Measurements from ENCODE around the gene SYNC.
"Not testable (repeated sequence)": the region's sequence is repeated elsewhere in the genome, so short reads cannot be mapped to it uniquely, and the experiment has no call there.

Gene SYNC

GRCh38 chr1:32681509-32681908, 21.1 kb downstream of the SYNC start:
- Histone ChIP-seq H3K4me1 (ENCODE audit: low read length) (no peaks in the 10 kb centered on the region), H3K79me2 (ENCODE audit: low read length) (no peaks in the 10 kb centered on the region), H3K4me2 (ENCODE audit: low read length) (no peak overlapping the region), H3K27ac (ENCODE audit: low read length) (no peak overlapping the region), H3K4me3 (ENCODE audit: low read length) (no peak overlapping the region), H3K9me3 (ENCODE audit: insufficient read depth, low read length) (no peaks in the 10 kb centered on the region), H3K27me3 (ENCODE audit: low read depth, low read length) (no peaks in the 10 kb centered on the region), H3K36me3 (replicated peaks; ENCODE audit: low read depth, low read length) (peaks cover 43% of the 10 kb centered on the region), H4K20me1 (ENCODE audit: insufficient read depth, low read length) (no peaks in the 10 kb centered on the region), H3K9ac (ENCODE audit: low read length) (no peak overlapping the region), H2AFZ (ENCODE audit: low read depth, low read length) (no peak overlapping the region)
- TF ChIP-seq CTCF (IDR thresholded peaks at IDR 0.05; ENCODE audit: low read depth, low read length) (no peak), EZH2phosphoT487 (IDR thresholded peaks at IDR 0.05; ENCODE audit: low read depth) (no peak)

GRCh38 chr1:32680642-32681041, 21.9 kb downstream of the SYNC start:
- Histone ChIP-seq H3K27ac (ENCODE audit: low read length) (no peak overlapping the region), H3K27me3 (ENCODE audit: low read depth, low read length) (no peaks in the 10 kb centered on the region), H2AFZ (ENCODE audit: low read depth, low read length) (no peak overlapping the region), H4K20me1 (ENCODE audit: insufficient read depth, low read length) (no peaks in the 10 kb centered on the region), H3K9ac (ENCODE audit: low read length) (no peak overlapping the region), H3K36me3 (replicated peaks; ENCODE audit: low read depth, low read length) (peaks cover 35% of the 10 kb centered on the region), H3K9me3 (ENCODE audit: insufficient read depth, low read length) (no peaks in the 10 kb centered on the region), H3K4me1 (ENCODE audit: low read length) (no peaks in the 10 kb centered on the region), H3K4me2 (ENCODE audit: low read length) (no peak overlapping the region), H3K79me2 (ENCODE audit: low read length) (no peaks in the 10 kb centered on the region), H3K4me3 (ENCODE audit: low read length) (no peak overlapping the region)
- TF ChIP-seq EZH2phosphoT487 (IDR thresholded peaks at IDR 0.05; ENCODE audit: low read depth) = no peak
- TF ChIP-seq CTCF (IDR thresholded peaks at IDR 0.05; ENCODE audit: low read depth, low read length) = no peak

- H3K27ac ChIP-seq (ENCODE audit: low read length); H3K4me3 ChIP-seq (ENCODE audit: low read length); H3K27me3 ChIP-seq (ENCODE audit: low read depth, low read length); H3K4me1 ChIP-seq (ENCODE audit: low read length); H3K4me2 ChIP-seq (ENCODE audit: low read length); H3K9me3 ChIP-seq (ENCODE audit: insufficient read depth, low read length); H2AFZ ChIP-seq (ENCODE audit: low read depth, low read length); H3K79me2 ChIP-seq (ENCODE audit: low read length); H4K20me1 ChIP-seq (ENCODE audit: insufficient read depth, low read length); H3K9ac ChIP-seq (ENCODE audit: low read length): not testable (repeated sequence)
- peaks cover 32% of the 10 kb centered on the region for H3K36me3 ChIP-seq (replicated peaks; ENCODE audit: low read depth, low read length)
These were observed 22.6 kb downstream of the SYNC start for GRCh38 chr1:32679993-32680392.

- H3K4me2 ChIP-seq (ENCODE audit: low read length) = no peak overlapping the region
- no peak overlapping the region for H2AFZ ChIP-seq (ENCODE audit: low read depth, low read length)
- TF ChIP-seq CTCF (IDR thresholded peaks at IDR 0.05; ENCODE audit: low read depth, low read length) = no peak
- H3K36me3 ChIP-seq (replicated peaks; ENCODE audit: low read depth, low read length) = peaks cover 39% of the 10 kb centered on the region
- H4K20me1 ChIP-seq (ENCODE audit: insufficient read depth, low read length) = no peaks in the 10 kb centered on the region
- no peaks in the 10 kb centered on the region for H3K27me3 ChIP-seq (ENCODE audit: low read depth, low read length)
- H3K4me1 ChIP-seq (ENCODE audit: low read length) = no peaks in the 10 kb centered on the region
- H3K9me3 ChIP-seq (ENCODE audit: insufficient read depth, low read length) = no peaks in the 10 kb centered on the region
- H3K79me2 ChIP-seq (ENCODE audit: low read length) = no peaks in the 10 kb centered on the region
- H3K27ac ChIP-seq (ENCODE audit: low read length) = no peak overlapping the region
- no peak overlapping the region for H3K4me3 ChIP-seq (ENCODE audit: low read length)
- H3K9ac ChIP-seq (ENCODE audit: low read length) = no peak overlapping the region
These were observed 25.6 kb downstream of the SYNC start for GRCh38 chr1:32676945-32677344.

- Histone ChIP-seq H3K79me2 (ENCODE audit: low read length) (peaks cover 32% of the 10 kb centered on the region), H3K36me3 (replicated peaks; ENCODE audit: low read depth, low read length) (peaks cover 38% of the 10 kb centered on the region)
- not testable (repeated sequence) for H3K27me3 ChIP-seq (ENCODE audit: low read depth, low read length); H4K20me1 ChIP-seq (ENCODE audit: insufficient read depth, low read length); H3K4me3 ChIP-seq (ENCODE audit: low read length); H2AFZ ChIP-seq (ENCODE audit: low read depth, low read length); H3K27ac ChIP-seq (ENCODE audit: low read length); H3K9ac ChIP-seq (ENCODE audit: low read length); H3K4me2 ChIP-seq (ENCODE audit: low read length); H3K4me1 ChIP-seq (ENCODE audit: low read length); H3K9me3 ChIP-seq (ENCODE audit: insufficient read depth, low read length)
These were observed 33.9 kb downstream of the SYNC start for GRCh38 chr1:32668716-32669115.

Measured in OCI-LY3 (cell line).